Kidney epithelial cell (primary cell): Measurements from ENCODE around the gene DYTN. TPM values are rescaled to one million over a fixed set of nuclear protein-coding genes. Genes with fewer than 3 reads are reported as not detected.
"Not testable (repeated sequence)": the region's sequence is repeated elsewhere in the genome, so short reads cannot be mapped to it uniquely, and the experiment has no call there.

Experiments used
- DNase-seq: peaks from one replicate; pipeline ENCODE4 v3.0.0-alpha.2; 2010; ENCODE audit warnings: low read depth
- H3K27me3 ChIP-seq: 2 replicates; pipeline ENCODE4 v1.6.0; 2011; ENCODE audit warnings: low read length; ENCODE audit not compliant: control insufficient read depth, insufficient read depth
- H3K36me3 ChIP-seq: 2 replicates; pipeline ENCODE4 v1.5.1; 2011; ENCODE audit warnings: low read length; ENCODE audit not compliant: control insufficient read depth, insufficient read depth
- H3K4me3 ChIP-seq: 2 replicates; pipeline ENCODE4 v1.5.1; 2011; ENCODE audit warnings: low read depth, mild to moderate bottlenecking, control low read depth, low read length
- CTCF ChIP-seq: IDR thresholded peaks from 2 replicates; pipeline ENCODE4 v1.5.1; 2011; ENCODE audit warnings: mild to moderate bottlenecking, moderate library complexity, low read length, control low read depth, inconsistent platforms; ENCODE audit not compliant: insufficient read depth, poor library complexity, severe bottlenecking
- total RNA-seq: library from RNA; depleted of rRNA; stranded (reverse); fragments of >200 nt; gene quantifications from 2 replicates; pipeline ENCODE4 v1.2.3, GENCODE V29; 2015

The DYTN gene
- total RNA-seq, 1 donor from 2014 or later: not detected

GRCh38 chr2:206727287-206727686, 9.1 kb upstream of the DYTN start:
- Histone ChIP-seq H3K36me3 (no peaks in the 10 kb centered on the region), H3K27me3 (no peaks in the 10 kb centered on the region), H3K4me3 (no peak overlapping the region)
- no peak for DNase-seq
- TF ChIP-seq CTCF: no peak

- Histone ChIP-seq H3K36me3 (no peaks in the 10 kb centered on the region), H3K4me3 (no peak overlapping the region), H3K27me3 (no peaks in the 10 kb centered on the region)
- no peak for DNase-seq
- TF ChIP-seq CTCF: no peak
Measured at GRCh38 chr2:206723288-206723687, 5.1 kb upstream of the DYTN start.

- Histone ChIP-seq H3K36me3 (no peaks in the 10 kb centered on the region), H3K27me3 (no peaks in the 10 kb centered on the region), H3K4me3 (no peak overlapping the region)
- DNase-seq: no peak
- TF ChIP-seq CTCF: no peak
Measured at GRCh38 chr2:206721256-206721920, 3.2 kb upstream of the DYTN start.

- DNase-seq: no peak
- TF ChIP-seq CTCF: no peak
- no peaks in the 10 kb centered on the region for H3K27me3 ChIP-seq
- no peak overlapping the region for H3K4me3 ChIP-seq
- no peaks in the 10 kb centered on the region for H3K36me3 ChIP-seq
Measured at GRCh38 chr2:206716623-206717022, 1.6 kb downstream of the DYTN start.

GRCh38 chr2:206715183-206715582, 3.0 kb downstream of the DYTN start:
- not testable (repeated sequence) for H3K4me3 ChIP-seq, H3K27me3 ChIP-seq, DNase-seq, H3K36me3 ChIP-seq

- Histone ChIP-seq H3K36me3 (no peaks in the 10 kb centered on the region), H3K27me3 (no peaks in the 10 kb centered on the region), H3K4me3 (no peak overlapping the region)
- DNase-seq: no peak
- no peak for TF ChIP-seq CTCF
Measured at GRCh38 chr2:206713746-206714145, 4.5 kb downstream of the DYTN start.
